ENCODE results near the gene LAMTOR1. TPM values are rescaled to one million over a fixed set of nuclear protein-coding genes. Genes with fewer than 3 reads are reported as not detected.

The LAMTOR1 gene
- total and polyA plus RNA-seq, 2 donors (not counting 1 experiment from before 2014, with no cell fraction given) = 71.0 to 104 TPM

DNA sequence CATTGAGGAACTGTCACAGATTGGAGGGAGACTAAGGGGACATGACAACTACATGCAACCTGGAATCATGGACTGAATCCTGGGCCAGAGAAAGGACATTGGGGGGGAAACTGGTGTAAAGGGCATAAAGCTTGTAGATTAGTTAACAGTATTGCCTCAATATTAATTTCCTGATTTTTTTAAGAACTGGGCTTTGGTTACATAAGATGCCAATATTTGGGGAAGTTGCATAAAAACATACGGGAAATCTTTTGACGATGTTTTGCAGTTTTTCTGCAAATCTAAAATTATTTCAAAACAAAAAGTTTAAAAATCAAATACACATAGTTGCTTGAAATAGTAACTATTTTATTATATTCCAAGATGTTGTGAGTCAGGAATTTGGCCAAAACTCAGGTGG lies 29.5 kb upstream of the LAMTOR1 start:
- Histone ChIP-seq H3K36me3 (replicated peaks in 1 of 2; ENCODE audit: control extremely low read depth in 1 of 2, control insufficient read depth in 1 of 2, extremely low read depth in 1 of 2, insufficient read depth in 2 of 2, low read length in 1 of 2) (no peaks in the 10 kb centered on the region), H3K27ac (ENCODE audit: low read length in 2 of 2) (no peak overlapping the region), H4K20me1 (ENCODE audit: control insufficient read depth, insufficient read depth, low read length, poor library complexity, severe bottlenecking) (no peaks in the 10 kb centered on the region), H3K9me3 (ENCODE audit: control extremely low read depth in 1 of 3, control insufficient read depth in 2 of 3, insufficient read depth in 1 of 3, low read length in 2 of 3) (peaks cover 5 to 10% (median 7%) of the 10 kb centered on the region in 3 donors), H3K4me3 (ENCODE audit: control extremely low read depth in 1 of 5, extremely low read depth in 1 of 5, insufficient read depth in 1 of 5, low read depth in 2 of 5, low read length in 4 of 5) (no peak overlapping the region), H3K27me3 (replicated peaks in 1 of 4; ENCODE audit: control extremely low read depth in 1 of 4, control insufficient read depth in 3 of 4, insufficient read depth in 4 of 4, low read length in 3 of 4) (peaks cover 0 to 11% (median 5%) of the 10 kb centered on the region in 4 experiments), H3K4me2 (replicated peaks; ENCODE audit: low read depth, low read length, poor library complexity, severe bottlenecking) (no peak overlapping the region), H3K9ac (ENCODE audit: low read length) (no peak overlapping the region), H3K4me1 (ENCODE audit: control insufficient read depth in 2 of 2, insufficient read depth in 2 of 2, low read length in 2 of 2) (no peaks in the 10 kb centered on the region), H3K79me2 (ENCODE audit: control insufficient read depth, insufficient read depth, low read length) (no peaks in the 10 kb centered on the region), H2AFZ (ENCODE audit: insufficient read depth, low read depth, low read length, poor library complexity, severe bottlenecking) (no peak overlapping the region)
- Mint-ChIP-seq H3K9me3 (ENCODE audit: insufficient read depth) (peaks cover 10% of the 10 kb centered on the region), H3K27me3 (peaks cover 26% of the 10 kb centered on the region), H3K4me1 (no peaks in the 10 kb centered on the region), H3K27ac (no peak overlapping the region), H3K4me3 (no peak overlapping the region)
- TF ChIP-seq, protein P1, sequence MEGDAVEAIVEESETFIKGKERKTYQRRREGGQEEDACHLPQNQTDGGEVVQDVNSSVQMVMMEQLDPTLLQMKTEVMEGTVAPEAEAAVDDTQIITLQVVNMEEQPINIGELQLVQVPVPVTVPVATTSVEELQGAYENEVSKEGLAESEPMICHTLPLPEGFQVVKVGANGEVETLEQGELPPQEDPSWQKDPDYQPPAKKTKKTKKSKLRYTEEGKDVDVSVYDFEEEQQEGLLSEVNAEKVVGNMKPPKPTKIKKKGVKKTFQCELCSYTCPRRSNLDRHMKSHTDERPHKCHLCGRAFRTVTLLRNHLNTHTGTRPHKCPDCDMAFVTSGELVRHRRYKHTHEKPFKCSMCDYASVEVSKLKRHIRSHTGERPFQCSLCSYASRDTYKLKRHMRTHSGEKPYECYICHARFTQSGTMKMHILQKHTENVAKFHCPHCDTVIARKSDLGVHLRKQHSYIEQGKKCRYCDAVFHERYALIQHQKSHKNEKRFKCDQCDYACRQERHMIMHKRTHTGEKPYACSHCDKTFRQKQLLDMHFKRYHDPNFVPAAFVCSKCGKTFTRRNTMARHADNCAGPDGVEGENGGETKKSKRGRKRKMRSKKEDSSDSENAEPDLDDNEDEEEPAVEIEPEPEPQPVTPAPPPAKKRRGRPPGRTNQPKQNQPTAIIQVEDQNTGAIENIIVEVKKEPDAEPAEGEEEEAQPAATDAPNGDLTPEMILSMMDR (IDR thresholded peaks at IDR 0.05) = no peak
- no peak for TF ChIP-seq EZH2 (IDR thresholded peaks at IDR 0.05; ENCODE audit: borderline replicate concordance, insufficient read depth, low read depth, low read length, poor library complexity, severe bottlenecking)
- intact Hi-C loops (cut with micrococcal nuclease) = no loop called here
- ATAC-seq (ENCODE audit: low read depth) (no peak), DNase-seq (no peak)
- no CpG with 5 or more reads among the region's 2 CpGs for WGBS (ENCODE audit: insufficient coverage)
- POLR2A ChIA-PET = no interaction called here
- CTCF ChIA-PET = interaction anchor here (1.1 kb wide), 1 partner anchor 12 kb away, joined by 3 read pairs; no protein-coding TSS in a partner anchor

DNA sequence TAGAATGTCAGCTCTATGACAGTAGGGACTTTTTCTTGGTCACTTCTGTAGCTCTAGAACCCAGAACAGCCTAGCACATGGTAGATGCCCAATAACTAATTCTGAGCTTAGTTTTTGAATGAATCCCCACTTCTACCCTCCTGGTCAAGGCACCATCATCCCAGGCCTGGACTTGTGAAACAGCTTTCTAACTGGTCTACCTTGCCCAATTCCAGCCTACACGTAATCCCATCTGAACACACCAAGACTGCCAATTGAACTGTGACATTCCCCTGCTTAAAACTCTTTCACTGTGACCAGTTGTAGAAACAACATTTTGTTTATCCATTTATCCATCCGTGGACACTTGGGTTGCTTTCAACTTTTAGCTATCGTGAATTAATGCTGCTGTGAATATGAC lies 26.3 kb upstream of the LAMTOR1 start:
- Histone ChIP-seq H4K20me1 (ENCODE audit: control insufficient read depth, insufficient read depth, low read length, poor library complexity, severe bottlenecking) (no peaks in the 10 kb centered on the region), H3K4me1 (ENCODE audit: control insufficient read depth in 2 of 2, insufficient read depth in 2 of 2, low read length in 2 of 2) (no peaks in the 10 kb centered on the region), H3K9me3 (ENCODE audit: control extremely low read depth in 1 of 3, control insufficient read depth in 2 of 3, insufficient read depth in 1 of 3, low read length in 2 of 3) (peaks cover 5 to 16% (median 9%) of the 10 kb centered on the region in 3 donors), H3K27ac (ENCODE audit: low read length in 2 of 2) (no peak overlapping the region), H3K9ac (ENCODE audit: low read length) (no peak overlapping the region), H2AFZ (ENCODE audit: insufficient read depth, low read depth, low read length, poor library complexity, severe bottlenecking) (no peak overlapping the region), H3K4me3 (ENCODE audit: control extremely low read depth in 1 of 5, extremely low read depth in 1 of 5, insufficient read depth in 1 of 5, low read depth in 2 of 5, low read length in 4 of 5) (no peak overlapping the region), H3K4me2 (replicated peaks; ENCODE audit: low read depth, low read length, poor library complexity, severe bottlenecking) (no peak overlapping the region), H3K79me2 (ENCODE audit: control insufficient read depth, insufficient read depth, low read length) (no peaks in the 10 kb centered on the region), H3K27me3 (replicated peaks in 1 of 4; ENCODE audit: control extremely low read depth in 1 of 4, control insufficient read depth in 3 of 4, insufficient read depth in 4 of 4, low read length in 3 of 4) (peaks cover 0 to 11% (median 5%) of the 10 kb centered on the region in 4 experiments), H3K36me3 (replicated peaks in 1 of 2; ENCODE audit: control extremely low read depth in 1 of 2, control insufficient read depth in 1 of 2, extremely low read depth in 1 of 2, insufficient read depth in 2 of 2, low read length in 1 of 2) (no peaks in the 10 kb centered on the region)
- no peaks in the 10 kb centered on the region for H3K4me1 Mint-ChIP-seq
- CTCF ChIA-PET = no interaction called here
- H3K27ac Mint-ChIP-seq = no peak overlapping the region
- intact Hi-C loops (cut with micrococcal nuclease) = no loop called here
- no peak for TF ChIP-seq EZH2 (IDR thresholded peaks at IDR 0.05; ENCODE audit: borderline replicate concordance, insufficient read depth, low read depth, low read length, poor library complexity, severe bottlenecking)
- TF ChIP-seq, protein P1 (IDR thresholded peaks at IDR 0.05) = no peak
- peaks cover 33% of the 10 kb centered on the region for H3K27me3 Mint-ChIP-seq
- ATAC-seq (ENCODE audit: low read depth) = no peak
- H3K9me3 Mint-ChIP-seq (ENCODE audit: insufficient read depth) = peaks cover 13% of the 10 kb centered on the region
- no peak overlapping the region for H3K4me3 Mint-ChIP-seq
- DNase-seq = no peak
- 92% methylated on average over 1 of the region's 3 CpGs for WGBS (ENCODE audit: insufficient coverage)
- POLR2A ChIA-PET = interaction anchor here (0.5 kb wide), 1 partner anchor 677 kb away, joined by 6 read pairs; the partner anchor contains the start of gene NADSYN1

All from B cell (primary cell).